HG02852 (cell line): ENCODE results near the gene F12.

Source experiments
- ATAC-seq: cut with Tn5 transposase; IDR thresholded peaks from one replicate; pipeline ENCODE4 v1.9.1; 2021; ENCODE audit warnings: mild to moderate bottlenecking, moderate library complexity; ENCODE audit not compliant: unreplicated experiment

Gene F12

DNA sequence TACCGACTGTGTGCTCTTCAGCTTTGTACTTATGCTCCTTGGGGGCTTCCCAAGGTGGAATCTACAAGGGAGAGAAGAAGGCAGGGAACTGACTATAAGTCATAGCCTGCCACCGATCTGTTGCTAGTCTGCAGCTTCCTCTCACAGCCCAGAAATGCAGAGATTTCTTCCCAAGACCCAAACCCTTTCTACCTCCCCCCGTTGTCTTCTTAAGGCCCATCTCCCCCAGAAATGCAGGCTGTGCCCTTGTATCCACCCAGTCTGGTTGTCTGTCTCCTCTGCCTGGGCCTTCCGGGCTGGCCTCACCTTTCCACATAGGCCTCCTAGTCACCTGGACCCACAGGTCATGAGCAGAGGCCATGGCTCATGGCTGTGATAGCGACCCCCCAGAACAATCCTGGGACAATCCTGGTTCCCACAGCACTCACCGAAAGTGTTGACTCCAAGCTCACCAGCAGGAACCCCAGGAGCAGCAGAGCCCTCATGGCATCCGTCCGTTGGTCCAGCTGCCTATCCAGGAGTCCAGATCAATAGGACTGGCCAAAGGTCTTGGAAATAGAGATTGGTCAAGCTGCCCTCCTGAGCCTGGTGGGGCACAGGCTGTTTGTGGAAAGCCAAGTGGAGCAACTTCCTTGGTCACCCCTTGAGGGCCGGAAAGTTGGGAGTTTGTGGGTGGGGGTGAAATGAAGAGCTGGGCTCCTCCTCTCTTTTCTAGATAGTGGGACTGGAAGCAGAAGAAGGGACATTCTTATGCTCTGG lies at the start of gene F12:
TSS of gene F12 (minus strand) at position 522 of the 759 bp plus-strand sequence. CDS start at position 485, 37 bp downstream.
- ATAC-seq, result no peak

DNA sequence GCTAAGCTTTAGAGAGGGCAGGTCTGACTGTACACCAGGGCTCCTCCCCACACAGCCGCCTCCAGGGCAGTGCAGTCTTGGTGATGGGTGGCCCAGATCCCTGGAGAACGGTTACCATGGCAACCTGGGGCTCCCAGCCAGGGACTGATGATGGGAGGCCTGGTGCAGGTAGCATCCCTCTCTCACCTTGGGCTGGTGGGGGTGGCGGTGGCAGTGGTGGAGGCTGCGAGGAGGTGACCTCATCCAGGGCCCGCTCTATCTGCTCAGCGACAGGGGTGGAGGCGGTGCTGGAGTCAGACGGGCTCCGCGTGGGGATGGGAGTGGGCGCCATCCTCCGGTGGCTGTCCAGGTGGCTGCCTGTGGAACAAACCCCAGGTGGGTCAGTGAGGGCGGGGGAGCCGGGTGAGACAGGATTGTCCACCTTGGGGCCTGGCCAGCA lies 49.6 kb upstream of the F12 start:
- ATAC-seq, result no peak

DNA sequence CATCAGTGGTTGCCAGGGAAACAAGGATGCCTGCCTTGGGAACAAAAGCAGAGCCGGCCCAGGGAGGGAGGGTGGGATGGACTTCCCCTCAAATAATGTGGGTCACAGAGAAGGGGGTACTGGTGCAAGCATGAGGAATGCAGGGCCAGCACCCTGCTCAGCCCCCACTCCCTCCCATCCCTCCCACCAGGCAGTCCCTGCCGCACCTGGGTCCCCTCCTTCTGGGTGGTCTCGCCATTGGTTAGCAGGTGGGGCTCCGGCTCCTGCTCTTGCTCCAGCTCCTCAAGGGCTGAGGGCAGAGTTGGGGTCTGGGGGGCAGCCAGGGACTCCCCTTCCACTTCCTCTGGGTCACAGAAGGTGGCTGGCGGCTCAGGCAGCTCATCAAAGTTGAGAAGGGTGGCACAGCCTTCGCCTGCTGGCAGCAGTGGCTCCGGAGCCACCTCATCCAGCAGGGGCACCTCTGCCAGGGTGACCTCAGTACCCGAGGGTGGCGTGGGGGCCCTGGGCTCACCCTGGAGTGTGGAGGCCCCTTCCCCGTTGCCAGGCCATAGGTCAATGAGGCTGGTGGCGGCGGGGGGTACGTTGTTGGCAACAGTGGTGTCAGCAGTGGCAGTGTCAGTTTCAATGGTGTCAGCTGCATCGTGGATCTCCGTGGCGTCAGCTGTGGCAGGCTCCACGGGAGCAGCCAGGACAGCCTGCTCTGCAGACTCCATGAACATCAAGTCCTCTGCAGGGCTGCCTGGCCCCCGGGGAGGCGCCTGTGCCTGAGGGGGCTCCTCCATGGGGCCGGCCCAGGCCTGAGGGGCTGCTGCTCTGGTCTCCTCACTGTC lies 48.7 kb upstream of the F12 start:
- ATAC-seq, result no peak

DNA sequence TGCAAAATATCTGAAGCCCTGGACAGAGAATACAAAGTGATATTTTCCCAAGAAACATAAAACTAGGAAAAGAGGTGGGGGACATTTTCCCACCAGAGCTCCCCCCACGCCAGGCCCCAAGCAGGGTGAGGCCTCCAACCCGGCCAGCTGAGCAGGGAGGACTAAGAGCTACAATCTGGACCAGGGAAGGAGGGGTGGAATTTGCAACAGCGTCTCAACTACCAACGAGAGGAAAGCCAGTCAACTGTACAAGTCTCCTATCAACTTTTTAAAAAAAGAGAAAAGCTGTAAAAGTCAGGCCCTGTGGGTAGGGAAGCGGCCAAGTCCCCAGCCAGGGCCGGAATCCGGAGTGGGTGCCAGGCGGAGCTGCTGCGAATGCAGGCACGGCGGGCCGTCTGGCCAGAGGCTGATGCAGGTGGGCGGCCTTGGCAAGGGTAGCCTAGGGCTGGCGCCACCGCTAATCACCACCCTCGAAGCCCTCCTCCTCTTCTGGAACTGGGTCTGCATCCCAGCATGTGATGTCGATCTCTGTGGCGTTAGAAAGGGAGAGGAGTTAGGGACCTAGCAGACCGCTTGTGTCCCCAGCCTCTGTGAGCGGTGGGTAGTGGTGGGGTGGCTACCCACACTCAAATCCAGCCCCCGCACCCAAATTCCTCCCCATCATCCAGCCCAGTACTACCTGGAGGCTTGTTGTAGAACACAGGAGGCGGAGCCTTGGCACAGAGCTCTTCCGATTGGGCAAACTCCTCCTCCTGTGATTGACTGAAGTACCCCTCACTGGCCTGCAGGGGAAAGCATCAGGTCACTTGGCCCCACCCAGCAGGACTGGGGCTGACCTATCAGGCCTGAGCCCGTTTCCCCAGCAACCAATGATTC lies 47.9 kb upstream of the F12 start:
- peak; percentile 36 for ATAC-seq

DNA sequence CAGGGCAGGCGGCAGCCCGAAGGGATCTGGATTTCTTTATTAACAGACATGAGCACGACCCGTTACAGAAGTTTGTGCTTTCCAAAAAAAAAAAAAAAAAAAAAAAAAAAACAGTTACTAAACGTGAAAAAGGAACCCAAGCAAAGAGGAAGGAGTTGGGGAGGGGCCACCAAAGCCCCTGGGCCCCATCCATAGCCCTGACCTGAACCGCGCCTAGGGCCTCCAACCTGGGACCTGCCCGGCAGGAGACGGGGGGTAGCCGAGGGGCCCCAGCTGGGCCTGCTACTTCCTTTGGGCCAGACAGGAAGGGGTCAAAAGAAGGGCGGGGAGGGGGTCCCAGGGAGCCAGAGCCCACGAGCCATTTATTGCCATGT lies 47.2 kb upstream of the F12 start:
- ATAC-seq, result no peak

DNA sequence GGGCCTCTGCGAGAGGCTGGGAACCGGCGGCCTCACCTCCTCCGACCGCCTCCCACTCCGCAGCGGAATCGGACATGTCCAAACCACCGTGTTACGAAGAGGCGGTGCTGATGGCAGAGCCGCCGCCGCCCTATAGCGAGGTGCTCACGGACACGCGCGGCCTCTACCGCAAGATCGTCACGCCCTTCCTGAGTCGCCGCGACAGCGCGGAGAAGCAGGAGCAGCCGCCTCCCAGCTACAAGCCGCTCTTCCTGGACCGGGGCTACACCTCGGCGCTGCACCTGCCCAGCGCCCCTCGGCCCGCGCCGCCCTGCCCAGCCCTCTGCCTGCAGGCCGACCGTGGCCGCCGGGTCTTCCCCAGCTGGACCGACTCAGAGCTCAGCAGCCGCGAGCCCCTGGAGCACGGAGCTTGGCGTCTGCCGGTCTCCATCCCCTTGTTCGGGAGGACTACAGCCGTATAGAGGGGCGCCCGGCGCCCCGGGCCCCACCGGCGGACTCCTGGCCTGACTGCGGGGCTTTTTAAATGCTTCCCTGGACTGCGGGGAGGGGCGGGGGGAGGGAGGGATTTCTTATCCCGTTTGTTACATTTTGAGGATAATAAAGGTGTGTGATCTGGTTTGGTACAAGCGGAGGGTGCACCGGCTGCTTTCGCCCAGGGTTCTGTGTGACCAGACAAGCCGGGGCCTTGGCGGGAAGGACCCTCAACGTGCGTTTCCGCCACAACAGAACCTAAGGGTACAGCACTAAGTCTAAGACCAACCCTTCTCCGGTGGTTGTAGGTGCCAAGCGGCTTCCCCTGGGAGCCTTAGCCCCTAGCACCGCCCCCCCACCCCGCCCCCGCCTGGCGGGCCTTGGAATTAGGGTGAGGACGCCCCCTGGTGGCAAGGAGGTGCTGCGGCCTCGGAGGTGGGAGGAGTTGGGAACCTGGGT lies 46.6 kb upstream of the F12 start:
- peak; percentile 11 for ATAC-seq

DNA sequence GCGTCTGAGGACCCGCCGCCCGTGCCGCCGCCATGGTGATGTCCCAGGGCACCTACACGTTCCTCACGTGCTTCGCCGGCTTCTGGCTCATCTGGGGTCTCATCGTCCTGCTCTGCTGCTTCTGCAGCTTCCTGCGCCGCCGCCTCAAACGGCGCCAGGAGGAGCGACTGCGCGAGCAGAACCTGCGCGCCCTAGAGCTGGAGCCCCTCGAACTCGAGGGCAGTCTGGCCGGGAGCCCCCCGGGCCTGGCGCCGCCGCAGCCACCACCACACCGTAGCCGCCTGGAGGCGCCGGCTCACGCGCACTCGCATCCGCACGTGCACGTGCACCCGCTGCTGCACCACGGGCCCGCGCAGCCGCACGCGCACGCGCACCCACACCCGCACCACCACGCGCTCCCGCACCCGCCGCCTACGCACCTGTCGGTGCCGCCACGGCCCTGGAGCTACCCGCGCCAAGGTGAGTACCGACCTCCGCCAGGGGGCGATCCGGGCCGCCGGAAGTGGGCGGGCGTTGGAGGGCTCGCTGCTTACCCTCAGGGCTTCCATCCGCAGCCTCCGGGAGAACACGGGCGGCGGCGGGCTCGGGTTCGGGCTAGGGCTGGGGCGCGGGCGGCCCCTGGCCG lies 45.8 kb upstream of the F12 start:
- peak; percentile 53 for ATAC-seq

DNA sequence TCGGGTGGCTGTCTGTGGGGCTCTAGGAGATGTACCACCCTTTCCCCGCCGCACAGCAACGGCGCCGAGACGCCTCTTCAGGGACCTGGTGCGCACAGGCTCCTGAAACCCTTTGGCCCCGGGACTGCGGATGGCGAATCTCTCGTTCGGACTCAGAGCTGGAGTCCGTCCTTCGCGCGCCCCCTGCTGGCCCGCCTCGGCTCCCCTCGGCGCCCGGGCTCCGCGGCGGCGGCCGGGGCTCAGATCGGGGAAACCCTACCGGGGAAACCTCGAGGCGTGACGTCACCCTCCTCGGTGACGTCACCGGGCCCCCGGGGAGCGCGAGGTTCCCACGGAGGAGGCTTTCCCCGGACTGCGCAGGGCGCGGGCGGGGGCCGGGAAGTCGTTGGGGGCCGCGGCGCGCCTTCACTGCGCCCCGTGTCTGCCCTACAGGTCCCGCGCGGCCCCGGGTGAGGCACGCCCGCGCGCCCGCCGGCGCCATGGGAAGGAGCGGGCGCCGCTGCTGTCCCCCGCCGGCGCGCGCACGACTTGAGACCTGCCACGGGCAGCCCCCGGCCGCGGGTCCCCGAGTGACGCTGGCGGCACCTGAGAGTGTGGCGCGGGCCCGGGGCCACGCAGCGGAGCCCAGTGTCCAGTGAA lies 45.2 kb upstream of the F12 start:
- ATAC-seq, result peak; percentile 35

DNA sequence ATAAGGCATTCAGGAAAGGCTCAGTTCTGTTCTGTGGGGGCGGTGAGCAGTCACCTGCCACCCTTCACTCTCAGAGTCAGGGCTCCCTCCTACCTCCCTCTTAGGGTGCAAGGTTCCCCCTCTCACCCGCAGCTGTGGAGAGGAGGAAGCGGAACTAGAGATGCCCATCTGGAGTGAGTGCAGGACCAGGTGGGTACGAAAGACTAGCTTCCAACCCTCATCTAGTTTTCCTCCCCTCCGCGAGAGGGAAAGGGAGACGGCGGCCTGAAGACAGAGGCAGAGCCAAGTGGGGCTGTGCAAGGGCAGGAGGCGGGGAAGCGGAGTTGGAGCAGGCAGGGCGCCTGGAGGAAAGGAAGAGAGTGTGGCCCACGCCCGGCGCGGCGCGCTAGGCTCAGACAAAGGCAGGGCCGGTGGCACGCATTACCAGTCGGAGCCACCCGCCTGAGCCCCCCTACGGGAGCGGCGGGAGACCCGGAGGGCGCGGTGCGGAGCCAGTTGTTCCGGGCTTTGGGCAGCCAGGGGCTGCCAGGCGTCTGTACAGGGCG lies 44.6 kb upstream of the F12 start:
- ATAC-seq, result peak; percentile 4

DNA sequence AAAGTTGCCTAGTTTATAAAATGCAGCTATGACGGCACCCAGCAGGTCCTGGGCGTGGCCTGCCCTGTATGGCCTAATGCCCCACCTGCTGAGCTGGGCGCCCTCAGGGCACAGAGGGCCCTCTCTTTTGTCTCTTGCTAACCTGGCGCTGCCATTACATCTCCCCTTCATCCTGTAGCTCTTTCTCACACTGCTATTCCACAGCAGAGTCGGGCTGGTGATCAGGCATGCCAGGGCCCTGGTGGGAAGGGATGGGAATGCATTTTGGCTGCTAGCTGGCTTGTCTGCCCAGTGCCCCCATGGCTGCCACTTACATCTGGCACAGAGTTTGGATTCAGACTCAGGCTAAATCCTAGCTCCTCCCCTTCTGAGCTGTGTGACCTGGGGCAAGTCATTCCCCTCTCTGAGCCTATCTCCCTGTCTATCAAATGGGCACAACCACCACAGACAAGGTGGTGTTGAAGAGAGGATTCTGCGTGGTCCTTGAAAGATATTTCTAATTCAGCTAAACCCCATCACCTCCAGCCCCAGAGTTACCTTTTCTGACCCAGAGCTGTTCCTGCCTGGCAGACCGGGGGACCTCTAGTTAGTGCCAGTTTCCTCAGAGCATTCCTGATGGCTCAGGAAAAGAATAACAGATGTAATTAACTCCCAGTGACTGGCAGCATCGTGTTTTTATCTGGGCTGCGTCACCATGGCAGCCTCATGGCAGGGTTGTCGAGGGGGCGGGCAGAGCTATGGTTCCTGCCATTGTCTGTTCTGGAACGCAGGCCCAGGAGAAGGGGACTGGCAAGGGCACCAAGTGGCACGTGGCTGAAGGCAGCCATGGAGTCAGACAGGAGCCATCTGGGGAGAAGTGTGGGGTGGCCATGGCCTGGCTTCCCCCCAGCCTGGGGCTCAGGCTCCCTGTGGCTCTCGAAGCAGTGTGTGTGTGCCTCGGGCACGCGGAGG lies 43.6 kb upstream of the F12 start:
- no peak for ATAC-seq

DNA sequence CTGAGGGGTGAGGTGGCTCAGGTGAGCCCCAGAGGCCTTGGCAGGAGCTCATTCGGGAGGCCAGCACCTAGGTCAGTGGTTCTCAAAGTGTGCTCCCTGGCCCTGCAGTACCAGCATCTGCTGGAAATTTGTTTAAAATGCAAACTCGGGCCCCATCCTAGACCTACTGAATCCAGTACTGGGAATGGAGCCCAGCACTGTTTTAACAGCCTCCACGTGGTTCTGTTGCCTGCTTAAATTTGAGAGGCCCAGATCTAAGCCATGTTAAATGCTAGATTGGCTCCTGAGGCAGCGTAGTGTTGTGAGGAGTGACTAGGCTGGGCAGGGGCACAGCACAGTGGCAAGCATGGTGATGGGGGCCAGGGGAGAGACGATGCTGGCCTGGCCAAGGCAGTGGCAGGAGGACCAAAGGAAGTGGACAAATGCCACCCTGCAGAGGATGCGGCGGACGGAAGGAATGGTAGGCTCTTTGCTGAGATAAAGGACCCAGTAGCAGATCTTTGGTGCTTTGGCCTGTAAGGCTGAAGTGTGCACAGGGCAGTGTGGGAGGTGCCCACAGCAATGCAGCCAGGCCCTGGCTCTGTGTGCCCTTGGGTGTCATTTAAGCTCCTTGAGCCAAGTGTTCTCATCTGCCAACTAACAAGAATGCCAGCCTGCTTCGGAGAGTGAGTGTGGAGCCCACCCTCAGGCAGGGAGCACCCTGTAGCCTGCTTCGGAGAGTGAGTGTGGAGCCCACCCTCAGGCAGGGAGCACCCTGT lies 41.5 kb upstream of the F12 start:
- ATAC-seq, result no peak

DNA sequence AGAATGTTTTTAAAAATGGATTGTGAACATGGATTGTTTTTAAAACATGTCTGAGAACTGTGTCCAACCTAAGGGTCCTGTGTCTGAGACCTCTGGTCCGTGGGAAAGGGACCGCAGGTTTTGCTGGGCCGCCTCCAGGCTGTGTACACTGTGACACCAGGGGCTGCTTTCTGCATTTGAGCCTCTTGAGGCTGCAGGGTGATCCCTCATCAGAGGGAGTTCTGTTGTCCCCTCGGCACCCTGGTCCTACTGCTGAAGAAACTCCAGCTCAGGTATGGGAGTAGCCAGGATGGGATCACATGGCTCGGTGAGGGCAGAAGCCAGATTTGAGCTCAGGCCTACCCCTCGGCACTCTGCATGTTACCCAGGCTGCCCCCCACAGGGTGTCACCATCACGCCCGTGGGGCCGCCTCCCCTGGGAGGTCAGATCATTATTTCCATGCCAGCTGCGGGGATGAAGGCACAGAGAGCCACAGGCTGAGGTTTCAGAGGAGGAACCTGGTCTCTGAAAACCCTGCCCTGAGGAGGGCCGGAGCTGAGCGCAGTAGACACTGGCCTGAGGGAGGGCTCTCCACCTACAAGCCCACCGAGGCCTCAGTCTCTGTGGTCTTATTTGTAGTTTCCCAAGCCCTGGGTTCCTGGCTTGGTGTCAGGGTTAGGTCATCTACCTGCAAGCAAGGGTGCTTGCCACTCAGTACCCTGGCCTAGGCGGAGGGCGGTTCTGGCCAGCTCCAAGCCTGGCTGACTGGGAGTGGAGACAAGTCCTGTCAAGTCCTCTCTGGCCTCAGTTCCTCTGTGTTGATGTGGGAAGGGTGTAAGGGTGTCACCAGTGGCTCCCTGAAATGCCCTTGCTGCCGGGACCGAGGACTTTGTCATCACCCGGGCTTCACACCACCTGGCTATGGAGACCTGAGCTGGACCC lies 40.0 kb upstream of the F12 start:
- ATAC-seq, result no peak

DNA sequence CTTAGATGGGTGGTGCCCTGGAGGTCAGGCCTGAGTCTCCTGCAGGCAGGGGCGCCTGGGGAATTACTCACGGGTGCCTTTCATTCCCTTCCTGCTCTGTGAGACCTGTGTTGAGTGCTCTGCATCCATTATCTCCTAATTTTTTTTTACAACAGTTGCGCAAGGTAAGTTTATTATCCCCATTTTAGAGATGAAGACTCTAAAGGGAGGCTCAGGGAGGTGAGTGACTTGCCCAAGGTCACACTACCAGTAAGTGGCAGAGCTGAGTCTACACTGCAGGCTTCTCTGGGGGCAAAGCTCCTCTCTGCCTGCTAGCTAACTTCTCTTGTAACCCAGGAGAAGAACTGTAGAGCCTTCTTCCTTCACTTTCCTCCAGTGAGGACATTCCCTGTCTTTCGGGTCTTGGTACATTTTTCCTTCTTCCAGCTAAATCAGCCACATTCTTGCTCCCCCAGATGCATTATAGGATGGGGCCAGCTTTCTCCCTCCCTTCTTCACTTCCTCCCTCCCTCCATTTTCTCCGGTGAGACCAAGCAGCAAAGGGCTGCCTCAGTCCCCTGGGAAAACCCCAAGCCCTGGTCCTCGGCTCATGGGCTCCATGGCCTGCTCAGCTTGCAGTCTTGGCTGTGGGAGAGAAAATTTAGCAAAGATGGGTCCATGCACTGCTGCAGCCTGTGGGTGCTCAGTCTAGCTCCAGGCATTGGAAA lies 39.0 kb upstream of the F12 start:
- ATAC-seq, result no peak

DNA sequence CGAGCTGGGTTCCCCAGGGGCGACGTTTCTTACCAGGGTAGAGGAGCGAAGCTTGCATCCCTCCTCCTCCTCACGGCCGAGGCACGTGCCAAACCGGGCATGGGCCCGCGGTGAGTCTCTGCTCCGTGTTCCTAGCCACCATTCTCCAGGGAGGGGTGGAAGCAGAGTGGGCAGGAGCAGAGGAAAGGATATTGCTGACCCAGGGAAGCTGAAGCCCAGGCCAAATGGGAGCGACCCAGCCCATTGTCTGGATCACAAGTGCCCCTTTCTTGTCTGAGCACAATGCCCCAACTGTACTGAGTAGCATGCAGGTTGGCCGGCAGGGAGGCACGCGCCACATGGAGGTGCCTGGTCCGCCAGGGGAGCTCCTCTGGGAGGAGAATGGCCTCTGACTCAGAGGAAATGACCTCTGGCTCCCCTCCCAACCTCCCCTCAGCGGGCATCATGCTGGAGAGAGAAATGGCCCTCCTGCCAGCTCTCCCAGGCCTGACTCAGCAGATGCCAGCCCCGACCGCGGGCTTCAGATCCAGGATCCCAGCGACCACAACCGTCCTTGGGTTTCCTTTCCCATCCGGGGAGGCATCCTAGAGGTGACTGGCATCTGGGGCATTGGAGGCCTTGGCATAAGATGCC lies 38.4 kb upstream of the F12 start:
- ATAC-seq, result no peak

DNA sequence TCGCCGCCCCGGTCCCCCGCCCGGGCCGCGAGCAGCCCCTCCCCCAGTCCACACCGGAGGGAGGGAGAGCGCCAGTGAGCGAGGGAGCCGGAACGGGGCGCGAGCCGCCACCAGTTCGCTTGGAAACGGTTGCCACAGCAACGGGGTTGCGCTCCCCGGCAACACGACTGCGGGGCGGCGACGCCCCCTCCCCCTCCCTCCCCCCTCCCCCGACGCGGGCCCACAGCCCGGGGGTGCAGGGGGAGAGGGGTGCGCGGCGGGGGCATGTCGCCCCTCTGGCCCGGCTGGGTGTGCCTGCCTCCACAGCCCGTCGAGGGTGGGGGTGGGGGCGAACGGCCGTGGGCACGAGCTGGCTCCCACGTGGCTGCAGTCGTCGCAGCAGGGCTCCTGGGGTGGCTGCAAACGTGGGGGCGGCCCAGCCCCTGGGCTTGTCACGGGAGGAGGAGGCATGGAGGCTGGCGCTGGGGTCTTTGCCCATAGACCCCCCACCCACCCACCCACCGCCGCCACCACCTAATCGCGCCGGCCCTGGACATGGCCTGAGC lies 37.8 kb upstream of the F12 start:
- peak; percentile 35 for ATAC-seq
